HG02870 (cell line): ENCODE data around the gene FAM135A.
"Not testable (repeated sequence)": the region's sequence is repeated elsewhere in the genome, so short reads cannot be mapped to it uniquely, and the experiment has no call there.

Source experiments
- ATAC-seq: cut with Tn5 transposase; IDR thresholded peaks from one replicate; pipeline ENCODE4 v1.9.1; 2021; ENCODE audit warnings: mild to moderate bottlenecking, moderate library complexity; ENCODE audit not compliant: unreplicated experiment

FAM135A gene

GRCh38 chr6:70456735-70457134 lies 43.4 kb downstream of the FAM135A start:
- ATAC-seq, result no peak

- ATAC-seq, result no peak
Observed at GRCh38 chr6:70459235-70459634, 45.9 kb downstream of the FAM135A start.

- not testable (repeated sequence) for ATAC-seq
Observed at GRCh38 chr6:70459699-70460098, 46.4 kb downstream of the FAM135A start.

- ATAC-seq, result no peak
Observed at GRCh38 chr6:70470016-70470415, 56.7 kb downstream of the FAM135A start.

GRCh38 chr6:70470510-70470909 lies 57.2 kb downstream of the FAM135A start:
- not testable (repeated sequence) for ATAC-seq

- ATAC-seq, result no peak
Observed at GRCh38 chr6:70474751-70475150, 61.4 kb downstream of the FAM135A start.

- ATAC-seq, result no peak
Observed at GRCh38 chr6:70479236-70479635, 65.9 kb downstream of the FAM135A start.

- ATAC-seq, result not testable (repeated sequence)
Observed at GRCh38 chr6:70486638-70487037, 73.3 kb downstream of the FAM135A start.

- no peak for ATAC-seq
Observed at GRCh38 chr6:70489364-70489763, 76.1 kb downstream of the FAM135A start.

GRCh38 chr6:70494833-70495232 lies 81.5 kb downstream of the FAM135A start:
- ATAC-seq, result no peak

- not testable (repeated sequence) for ATAC-seq
Observed at GRCh38 chr6:70495790-70496189, 82.5 kb downstream of the FAM135A start.

- ATAC-seq, result no peak
Observed at GRCh38 chr6:70502484-70502883, 89.2 kb downstream of the FAM135A start.

- ATAC-seq, result no peak
Observed at GRCh38 chr6:70503813-70504465, 90.6 kb downstream of the FAM135A start.

- ATAC-seq, result no peak
Observed at GRCh38 chr6:70506321-70506720, 93.0 kb downstream of the FAM135A start.

GRCh38 chr6:70507161-70507560 lies 93.9 kb downstream of the FAM135A start:
- no peak for ATAC-seq

GRCh38 chr6:70508953-70509352 lies 95.6 kb downstream of the FAM135A start:
- no peak for ATAC-seq

- ATAC-seq, result no peak
Observed at GRCh38 chr6:70510600-70510999, 97.3 kb downstream of the FAM135A start.

- no peak for ATAC-seq
Observed at GRCh38 chr6:70518723-70519122, 105.4 kb downstream of the FAM135A start.

GRCh38 chr6:70520575-70520974 lies 107.3 kb downstream of the FAM135A start:
- no peak for ATAC-seq

GRCh38 chr6:70524721-70525286 lies 111.5 kb downstream of the FAM135A start:
- ATAC-seq, result no peak

- no peak for ATAC-seq
Observed at GRCh38 chr6:70527071-70527737, 113.9 kb downstream of the FAM135A start.

GRCh38 chr6:70530023-70530422 lies 116.7 kb downstream of the FAM135A start:
- no peak for ATAC-seq
